ENCODE data around the gene TTC34.
A peak's percentile ranks its signal among the peaks of the same experiment; 100 is the strongest.

Gene TTC34

DNA sequence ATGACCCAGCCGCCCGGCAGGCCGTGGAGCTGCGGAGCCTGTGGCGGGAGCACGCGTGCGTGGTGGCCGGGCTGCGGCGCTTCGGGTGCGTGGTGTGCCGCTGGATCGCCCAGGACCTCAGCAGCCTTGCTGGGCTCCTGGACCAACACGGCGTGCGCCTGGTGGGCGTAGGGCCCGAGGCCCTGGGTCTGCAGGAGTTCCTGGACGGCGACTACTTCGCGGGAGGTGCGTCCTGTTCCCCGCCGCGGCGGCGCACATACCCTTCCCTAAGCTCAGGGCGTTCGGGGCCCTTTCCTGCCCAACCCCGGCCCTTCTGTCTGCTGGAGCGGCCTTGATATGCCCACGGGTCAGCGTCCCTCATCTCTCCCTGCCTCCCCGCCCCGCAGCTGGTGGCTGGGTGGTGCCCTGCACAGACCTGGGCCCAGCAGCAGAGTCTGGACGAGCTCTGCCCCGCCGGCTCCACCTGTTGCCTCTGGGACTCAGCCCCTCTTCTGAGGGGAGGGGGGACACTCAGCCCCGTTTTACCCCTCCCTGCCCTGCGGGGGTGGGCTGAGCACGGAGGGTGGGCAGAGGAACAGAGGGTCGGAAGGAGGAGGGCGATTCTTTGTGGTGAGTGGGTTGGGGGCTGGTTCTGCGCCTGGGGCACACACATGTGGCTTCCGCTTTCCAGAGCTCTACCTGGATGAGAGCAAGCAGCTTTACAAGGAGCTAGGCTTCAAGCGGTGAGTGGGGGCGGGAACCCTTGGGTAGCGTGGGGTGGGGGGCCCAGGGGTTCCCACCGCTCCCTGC, 214.2 kb downstream of the TTC34 start:
- peak; percentile 60 for DNase-seq

DNA sequence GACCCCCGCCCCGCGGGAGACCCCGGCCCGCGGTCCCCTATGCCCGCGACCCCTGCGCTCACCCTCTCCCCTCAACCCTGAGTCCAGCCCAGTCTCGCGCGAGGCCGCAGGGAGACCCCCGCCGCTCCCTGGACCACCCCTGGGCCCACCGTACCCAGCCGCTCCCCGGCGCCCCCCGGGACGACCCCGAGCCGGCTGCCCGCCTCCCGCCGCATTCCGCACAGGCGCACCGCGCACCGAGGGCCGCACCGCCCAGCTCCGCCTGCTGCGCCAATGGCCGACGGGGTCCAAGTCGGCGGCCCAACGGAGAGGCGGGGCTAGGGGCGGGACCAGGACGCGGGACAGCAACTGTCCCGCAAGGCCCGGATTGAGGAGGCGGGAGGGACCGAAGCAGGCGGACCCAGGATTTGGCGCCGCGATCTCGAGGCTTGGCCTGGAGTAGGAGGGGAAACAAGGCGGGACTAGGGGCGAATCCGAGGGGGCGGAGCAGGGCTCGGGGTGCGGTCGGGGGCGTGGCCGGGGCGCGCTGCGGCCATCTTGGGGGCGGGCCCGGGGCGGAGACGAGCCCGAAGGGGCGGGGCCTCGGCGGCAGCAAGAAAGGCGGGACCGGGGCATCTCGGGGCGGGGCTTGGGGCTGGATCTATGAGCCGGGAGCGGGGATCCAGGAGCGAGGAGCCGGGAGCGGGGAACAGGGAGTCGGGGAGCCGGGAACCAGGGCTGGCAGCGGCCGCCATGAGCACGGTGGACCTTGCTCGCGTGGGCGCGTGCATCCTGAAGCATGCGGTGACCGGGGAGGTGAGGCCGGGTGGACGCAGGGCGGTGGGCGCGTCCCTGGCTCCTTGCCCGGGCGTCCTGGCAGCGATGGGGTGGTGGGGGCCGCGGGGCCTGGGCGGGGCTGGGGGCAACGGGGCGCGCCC, 215.1 kb downstream of the TTC34 start, which contains the start of gene PRXL2B:
TSS of gene PRXL2B (plus strand) at position 624 of the 917 bp plus-strand sequence. CDS start at position 733, 109 bp downstream.
- DNase-seq, result peak; percentile 99

Measured in eye (tissue), 1 donor.